ENCODE measurements around the gene OAF.

DNA sequence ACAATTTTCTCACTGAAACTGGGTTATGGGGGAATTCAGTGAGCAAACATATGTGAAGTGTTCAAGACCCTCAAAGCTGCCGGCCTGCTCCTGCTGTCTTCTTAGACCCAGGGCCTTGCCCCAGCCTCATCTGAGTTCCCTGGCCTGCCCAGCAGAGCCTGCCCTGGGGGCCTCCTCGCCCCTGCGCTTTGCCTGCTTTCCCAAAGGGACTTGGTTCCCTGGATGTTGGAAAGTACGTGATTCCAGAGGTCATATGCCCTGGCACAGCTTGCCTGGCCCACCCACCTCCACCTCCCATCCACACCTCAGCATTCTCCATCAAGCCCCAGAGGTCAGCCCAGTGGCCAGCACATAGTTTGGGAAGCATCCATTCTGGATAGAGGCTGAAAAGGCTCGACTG lies 15.4 kb downstream of the OAF start:
- TF ChIP-seq, protein P1, sequence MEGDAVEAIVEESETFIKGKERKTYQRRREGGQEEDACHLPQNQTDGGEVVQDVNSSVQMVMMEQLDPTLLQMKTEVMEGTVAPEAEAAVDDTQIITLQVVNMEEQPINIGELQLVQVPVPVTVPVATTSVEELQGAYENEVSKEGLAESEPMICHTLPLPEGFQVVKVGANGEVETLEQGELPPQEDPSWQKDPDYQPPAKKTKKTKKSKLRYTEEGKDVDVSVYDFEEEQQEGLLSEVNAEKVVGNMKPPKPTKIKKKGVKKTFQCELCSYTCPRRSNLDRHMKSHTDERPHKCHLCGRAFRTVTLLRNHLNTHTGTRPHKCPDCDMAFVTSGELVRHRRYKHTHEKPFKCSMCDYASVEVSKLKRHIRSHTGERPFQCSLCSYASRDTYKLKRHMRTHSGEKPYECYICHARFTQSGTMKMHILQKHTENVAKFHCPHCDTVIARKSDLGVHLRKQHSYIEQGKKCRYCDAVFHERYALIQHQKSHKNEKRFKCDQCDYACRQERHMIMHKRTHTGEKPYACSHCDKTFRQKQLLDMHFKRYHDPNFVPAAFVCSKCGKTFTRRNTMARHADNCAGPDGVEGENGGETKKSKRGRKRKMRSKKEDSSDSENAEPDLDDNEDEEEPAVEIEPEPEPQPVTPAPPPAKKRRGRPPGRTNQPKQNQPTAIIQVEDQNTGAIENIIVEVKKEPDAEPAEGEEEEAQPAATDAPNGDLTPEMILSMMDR (IDR thresholded peaks at IDR 0.05; ENCODE audit: borderline replicate concordance, extremely low read depth, low read length, poor library complexity, severe bottlenecking) = no peak
- TF ChIP-seq EZH2 (IDR thresholded peaks at IDR 0.05; ENCODE audit: borderline replicate concordance, low read depth, low read length, severe bottlenecking) = no peak

All from DND-41 (cell line).